Astrocyte of the cerebellum (primary cell): ENCODE results near the gene SDK2.
A peak's percentile ranks its signal among the peaks of the same experiment; 100 is the strongest.

ENCODE experiments used
- DNase-seq: peaks from one replicate; pipeline ENCODE4 v3.0.0-alpha.2; 2011; ENCODE audit warnings: low read depth
- H3K4me3 ChIP-seq: 2 replicates; pipeline ENCODE4 v1.5.1; 2011; ENCODE audit warnings: mild to moderate bottlenecking, low read depth, low read length, moderate library complexity
- in situ Hi-C: cut with HindIII; loops from 2 replicates; pipeline ENCODE4 v1.10.0; 2017; ENCODE audit warnings: low sequenced_read_pairs
- TF ChIP-seq, protein P1 (sequence below): IDR thresholded peaks from 2 replicates; pipeline ENCODE4 v1.5.1; 2012; ENCODE audit warnings: low read length, low read depth, moderate library complexity, mild to moderate bottlenecking; ENCODE audit errors: missing control alignments

Gene SDK2

DNA sequence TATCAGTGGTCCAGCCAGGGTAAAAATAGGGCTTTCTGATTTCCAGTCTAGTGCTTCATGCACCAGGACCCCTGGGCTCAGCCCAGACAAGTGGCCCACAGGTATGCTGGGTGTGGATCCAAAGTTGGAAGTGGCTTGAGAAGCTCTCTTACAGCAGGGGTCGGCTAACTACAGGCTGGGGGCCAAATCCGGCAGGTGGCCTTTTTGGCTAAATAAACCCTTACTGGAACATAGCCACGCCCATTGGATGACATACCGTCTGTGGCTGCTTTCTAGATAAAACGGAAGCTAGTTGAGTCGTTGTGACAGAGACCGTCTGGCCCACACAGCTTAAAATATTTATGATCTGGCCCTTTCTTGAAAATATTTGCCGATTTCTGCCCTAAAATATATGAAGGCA lies 213.4 kb downstream of the SDK2 start:
- H3K4me3 ChIP-seq, result no peak overlapping the region
- TF ChIP-seq, protein P1, sequence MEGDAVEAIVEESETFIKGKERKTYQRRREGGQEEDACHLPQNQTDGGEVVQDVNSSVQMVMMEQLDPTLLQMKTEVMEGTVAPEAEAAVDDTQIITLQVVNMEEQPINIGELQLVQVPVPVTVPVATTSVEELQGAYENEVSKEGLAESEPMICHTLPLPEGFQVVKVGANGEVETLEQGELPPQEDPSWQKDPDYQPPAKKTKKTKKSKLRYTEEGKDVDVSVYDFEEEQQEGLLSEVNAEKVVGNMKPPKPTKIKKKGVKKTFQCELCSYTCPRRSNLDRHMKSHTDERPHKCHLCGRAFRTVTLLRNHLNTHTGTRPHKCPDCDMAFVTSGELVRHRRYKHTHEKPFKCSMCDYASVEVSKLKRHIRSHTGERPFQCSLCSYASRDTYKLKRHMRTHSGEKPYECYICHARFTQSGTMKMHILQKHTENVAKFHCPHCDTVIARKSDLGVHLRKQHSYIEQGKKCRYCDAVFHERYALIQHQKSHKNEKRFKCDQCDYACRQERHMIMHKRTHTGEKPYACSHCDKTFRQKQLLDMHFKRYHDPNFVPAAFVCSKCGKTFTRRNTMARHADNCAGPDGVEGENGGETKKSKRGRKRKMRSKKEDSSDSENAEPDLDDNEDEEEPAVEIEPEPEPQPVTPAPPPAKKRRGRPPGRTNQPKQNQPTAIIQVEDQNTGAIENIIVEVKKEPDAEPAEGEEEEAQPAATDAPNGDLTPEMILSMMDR, result no peak
- in situ Hi-C loops, result no loop called here
- DNase-seq, result no peak

DNA sequence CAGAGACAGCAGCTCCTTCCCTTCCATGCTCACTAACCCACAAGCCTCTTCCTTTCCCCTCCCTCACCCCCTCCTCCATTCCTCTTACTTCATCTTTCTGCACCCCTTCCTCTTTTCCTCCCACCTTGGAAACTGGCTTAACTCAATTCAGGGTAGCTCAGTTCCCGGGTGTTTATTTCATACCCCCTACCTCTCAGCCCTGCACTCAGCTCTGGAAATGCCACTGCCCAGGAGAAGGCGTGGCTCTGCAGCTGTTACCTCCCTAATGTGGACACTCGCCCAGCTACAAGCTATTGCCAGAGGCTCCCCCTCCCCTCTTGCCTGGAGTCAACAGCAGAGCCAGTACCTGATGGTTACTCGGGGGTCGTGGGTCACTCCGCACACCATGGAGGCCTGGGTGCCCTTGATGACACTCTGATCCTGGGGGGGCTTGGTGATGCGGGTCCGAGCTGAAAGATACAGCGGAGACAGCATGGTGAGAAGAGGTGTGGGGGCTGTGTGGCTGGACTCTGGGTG lies 214.0 kb downstream of the SDK2 start:
- TF ChIP-seq, protein P1, result no peak
- no peak for DNase-seq
- H3K4me3 ChIP-seq, result no peak overlapping the region
- in situ Hi-C loops, result no loop called here

DNA sequence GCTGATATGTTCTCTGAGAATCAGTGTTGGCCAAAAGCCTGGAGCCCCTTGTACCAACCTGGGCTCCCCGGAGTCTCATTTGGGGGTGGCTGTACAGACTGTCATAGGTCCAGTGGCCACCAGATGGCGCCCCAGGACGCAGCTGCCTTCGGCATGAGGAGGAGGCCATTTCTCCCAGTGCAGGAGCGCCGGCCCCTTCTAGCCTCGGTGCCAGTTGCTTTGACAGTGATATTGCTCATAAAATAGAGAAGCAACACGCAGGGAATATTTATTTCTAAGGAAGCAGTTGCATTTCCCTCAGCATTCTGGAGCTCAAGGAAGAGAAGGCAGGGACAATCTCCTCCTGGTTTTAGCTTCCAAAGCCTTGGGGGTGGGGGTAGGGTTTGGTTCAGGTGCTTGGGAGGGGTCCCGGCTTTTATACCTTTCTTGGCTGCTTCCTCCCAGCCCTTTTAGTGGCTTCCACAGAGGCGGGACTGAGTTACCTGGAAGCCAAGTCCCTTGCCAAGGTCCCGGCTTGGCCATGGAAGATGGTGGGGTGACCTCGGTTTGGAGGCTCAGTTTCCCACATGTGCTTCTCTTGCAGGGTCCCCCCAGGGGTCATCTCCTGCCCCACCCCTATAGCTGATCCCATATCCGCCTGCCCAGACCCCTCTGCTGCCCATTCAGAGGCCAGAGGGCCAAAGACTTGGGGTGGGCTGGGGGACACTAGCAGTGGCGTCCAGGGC lies 214.6 kb downstream of the SDK2 start:
- peak; percentile 19 for DNase-seq
- in situ Hi-C loops, result no loop called here

DNA sequence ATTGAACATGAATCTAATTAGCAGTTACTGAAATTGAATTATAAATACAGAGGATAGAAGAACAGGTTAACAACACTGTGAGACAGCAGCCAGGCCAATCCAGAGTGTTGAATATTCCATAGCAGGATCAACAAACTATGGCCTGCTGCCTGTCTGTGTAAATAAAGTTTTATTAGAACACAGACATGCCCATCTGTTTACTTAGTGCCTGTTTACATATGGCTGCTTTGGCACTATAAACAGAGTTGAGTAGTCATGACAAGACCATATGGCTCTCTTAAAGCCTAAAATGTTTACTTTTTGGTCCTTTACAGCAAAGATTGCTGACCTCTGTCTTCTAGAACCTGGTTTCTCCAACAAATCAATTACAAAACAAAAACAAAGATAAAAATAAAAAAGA lies 217.0 kb downstream of the SDK2 start:
- TF ChIP-seq, protein P1, result no peak
- no peak for DNase-seq
- in situ Hi-C loops, result no loop called here
- H3K4me3 ChIP-seq, result no peak overlapping the region

More for the DNA sequence above, 214.6 kb downstream of the SDK2 start:
- TF ChIP-seq, protein P1, result peak; percentile 98
- H3K4me3 ChIP-seq, result no peak overlapping the region

DNA sequence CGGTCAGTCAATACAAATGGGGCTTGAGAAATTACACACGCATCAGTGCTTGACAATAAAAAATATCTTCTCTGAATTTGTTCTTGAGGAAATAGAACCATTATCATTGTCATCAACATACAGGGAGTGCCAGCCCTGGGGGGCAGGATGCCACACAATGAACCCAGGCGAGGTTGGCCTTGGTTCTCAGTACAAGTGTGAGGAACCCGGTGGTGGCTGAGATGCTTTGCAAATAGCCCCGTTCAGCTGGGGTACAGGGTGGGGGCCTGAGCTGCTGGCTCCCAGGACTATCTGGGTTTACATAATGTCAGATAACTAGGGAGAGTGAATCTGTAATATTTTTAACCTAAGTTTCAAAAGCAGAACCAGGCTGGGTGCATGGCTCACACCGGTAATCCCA lies 219.7 kb downstream of the SDK2 start:
- in situ Hi-C loops, result loop anchor here (25.0 kb wide), 1 partner anchor 763 kb away; no protein-coding TSS in a partner anchor
- no peak overlapping the region for H3K4me3 ChIP-seq
- DNase-seq, result no peak
- TF ChIP-seq, protein P1, result no peak

DNA sequence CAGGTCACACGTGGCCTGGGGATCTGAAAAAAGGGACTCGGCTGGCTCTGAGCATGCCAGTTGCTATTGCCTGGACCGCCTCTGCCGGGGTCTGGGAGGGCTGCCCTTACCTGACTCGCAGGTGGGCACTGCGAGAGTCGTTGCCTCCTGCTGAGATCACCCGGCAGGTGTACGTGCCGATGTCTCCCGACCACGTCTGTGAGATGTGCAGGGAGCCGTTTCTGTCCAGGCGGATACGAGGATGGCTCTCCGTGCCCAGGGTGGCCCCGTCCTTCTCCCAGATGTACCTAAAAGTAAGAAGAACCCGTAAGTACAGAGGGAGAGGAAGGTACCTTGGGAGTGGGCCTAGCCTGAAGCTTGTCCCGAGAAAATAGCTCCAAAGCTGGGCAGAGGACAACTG lies 220.4 kb downstream of the SDK2 start:
- no peak for DNase-seq
- TF ChIP-seq, protein P1, result no peak
- in situ Hi-C loops, result loop anchor here (25.0 kb wide), 1 partner anchor 763 kb away; no protein-coding TSS in a partner anchor
- no peak overlapping the region for H3K4me3 ChIP-seq
